HEK293 (cell line): ENCODE results near the gene NLGN4X.

Experiments
- HOXD13 ChIP-seq: sonication (generic); formaldehyde crosslinking; IDR thresholded peaks from 2 replicates; pipeline ENCODE4 v1.8.0; 2022; ENCODE audit warnings: missing genetic modification reagents, borderline replicate concordance
- REST ChIP-seq: fragments of 450-650 bp; formaldehyde crosslinking; IDR thresholded peaks from 2 replicates; pipeline ENCODE4 v1.5.1; 2016; ENCODE audit warnings: missing biosample characterization, missing genetic modification characterization
- TCF7L2 ChIP-seq: IDR thresholded peaks from 2 replicates; pipeline ENCODE4 v1.6.1; 2011; ENCODE audit warnings: low read depth, mild to moderate bottlenecking, inconsistent platforms, low read length, moderate library complexity, borderline replicate concordance
- YY1 ChIP-seq: fragments of 450-650 bp; formaldehyde crosslinking; IDR thresholded peaks from 2 replicates; pipeline ENCODE4 v1.5.1; 2018; ENCODE audit warnings: missing biosample characterization, missing genetic modification characterization
- ZBTB7A ChIP-seq: fragments of 450-650 bp; formaldehyde crosslinking; IDR thresholded peaks from 2 replicates; pipeline ENCODE4 v1.5.1; 2016; ENCODE audit warnings: low read depth, missing biosample characterization, missing genetic modification characterization
- ZNF121 ChIP-seq: fragments of 450-650 bp; formaldehyde crosslinking; IDR thresholded peaks from 2 replicates; pipeline ENCODE4 v1.5.1; 2016; ENCODE audit warnings: missing biosample characterization, missing genetic modification characterization
- TF ChIP-seq, protein P1 (sequence below): fragments of 450-650 bp; formaldehyde crosslinking; IDR thresholded peaks from 2 replicates; pipeline ENCODE4 v1.5.1; 2017; ENCODE audit warnings: missing biosample characterization, missing genetic modification characterization
- TF ChIP-seq, protein P2 (sequence below): fragments of 450-650 bp; formaldehyde crosslinking; IDR thresholded peaks from 2 replicates; pipeline ENCODE4 v1.5.1; 2016; ENCODE audit warnings: missing biosample characterization, missing genetic modification characterization
- TF ChIP-seq, protein P3 (sequence below): fragments of 450-650 bp; formaldehyde crosslinking; IDR thresholded peaks from 2 replicates; pipeline ENCODE4 v1.5.1; 2016; ENCODE audit warnings: missing biosample characterization, missing genetic modification characterization, low read depth

GRCh38 chrX:5976332-5976731 lies 252.3 kb downstream of the NLGN4X start:
- TF ChIP-seq YY1 (tag by site-specific recombination) (no peak), ZBTB7A (no peak), REST (no peak), ZNF121 (tag by site-specific recombination) (no peak), TCF7L2 (no peak), HOXD13 (CRISPR knock-in tag) (no peak)
- TF ChIP-seq, protein P1, sequence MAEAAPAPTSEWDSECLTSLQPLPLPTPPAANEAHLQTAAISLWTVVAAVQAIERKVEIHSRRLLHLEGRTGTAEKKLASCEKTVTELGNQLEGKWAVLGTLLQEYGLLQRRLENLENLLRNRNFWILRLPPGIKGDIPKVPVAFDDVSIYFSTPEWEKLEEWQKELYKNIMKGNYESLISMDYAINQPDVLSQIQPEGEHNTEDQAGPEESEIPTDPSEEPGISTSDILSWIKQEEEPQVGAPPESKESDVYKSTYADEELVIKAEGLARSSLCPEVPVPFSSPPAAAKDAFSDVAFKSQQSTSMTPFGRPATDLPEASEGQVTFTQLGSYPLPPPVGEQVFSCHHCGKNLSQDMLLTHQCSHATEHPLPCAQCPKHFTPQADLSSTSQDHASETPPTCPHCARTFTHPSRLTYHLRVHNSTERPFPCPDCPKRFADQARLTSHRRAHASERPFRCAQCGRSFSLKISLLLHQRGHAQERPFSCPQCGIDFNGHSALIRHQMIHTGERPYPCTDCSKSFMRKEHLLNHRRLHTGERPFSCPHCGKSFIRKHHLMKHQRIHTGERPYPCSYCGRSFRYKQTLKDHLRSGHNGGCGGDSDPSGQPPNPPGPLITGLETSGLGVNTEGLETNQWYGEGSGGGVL = no peak
- TF ChIP-seq, protein P2, sequence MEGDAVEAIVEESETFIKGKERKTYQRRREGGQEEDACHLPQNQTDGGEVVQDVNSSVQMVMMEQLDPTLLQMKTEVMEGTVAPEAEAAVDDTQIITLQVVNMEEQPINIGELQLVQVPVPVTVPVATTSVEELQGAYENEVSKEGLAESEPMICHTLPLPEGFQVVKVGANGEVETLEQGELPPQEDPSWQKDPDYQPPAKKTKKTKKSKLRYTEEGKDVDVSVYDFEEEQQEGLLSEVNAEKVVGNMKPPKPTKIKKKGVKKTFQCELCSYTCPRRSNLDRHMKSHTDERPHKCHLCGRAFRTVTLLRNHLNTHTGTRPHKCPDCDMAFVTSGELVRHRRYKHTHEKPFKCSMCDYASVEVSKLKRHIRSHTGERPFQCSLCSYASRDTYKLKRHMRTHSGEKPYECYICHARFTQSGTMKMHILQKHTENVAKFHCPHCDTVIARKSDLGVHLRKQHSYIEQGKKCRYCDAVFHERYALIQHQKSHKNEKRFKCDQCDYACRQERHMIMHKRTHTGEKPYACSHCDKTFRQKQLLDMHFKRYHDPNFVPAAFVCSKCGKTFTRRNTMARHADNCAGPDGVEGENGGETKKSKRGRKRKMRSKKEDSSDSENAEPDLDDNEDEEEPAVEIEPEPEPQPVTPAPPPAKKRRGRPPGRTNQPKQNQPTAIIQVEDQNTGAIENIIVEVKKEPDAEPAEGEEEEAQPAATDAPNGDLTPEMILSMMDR = no peak
- TF ChIP-seq, protein P3, sequence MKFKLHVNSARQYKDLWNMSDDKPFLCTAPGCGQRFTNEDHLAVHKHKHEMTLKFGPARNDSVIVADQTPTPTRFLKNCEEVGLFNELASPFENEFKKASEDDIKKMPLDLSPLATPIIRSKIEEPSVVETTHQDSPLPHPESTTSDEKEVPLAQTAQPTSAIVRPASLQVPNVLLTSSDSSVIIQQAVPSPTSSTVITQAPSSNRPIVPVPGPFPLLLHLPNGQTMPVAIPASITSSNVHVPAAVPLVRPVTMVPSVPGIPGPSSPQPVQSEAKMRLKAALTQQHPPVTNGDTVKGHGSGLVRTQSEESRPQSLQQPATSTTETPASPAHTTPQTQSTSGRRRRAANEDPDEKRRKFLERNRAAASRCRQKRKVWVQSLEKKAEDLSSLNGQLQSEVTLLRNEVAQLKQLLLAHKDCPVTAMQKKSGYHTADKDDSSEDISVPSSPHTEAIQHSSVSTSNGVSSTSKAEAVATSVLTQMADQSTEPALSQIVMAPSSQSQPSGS = no peak
